GM12873 (cell line): Measurements from ENCODE around the gene FNDC1.

Experiments
- TF ChIP-seq, protein P1 (sequence below): IDR thresholded peaks from 2 replicates; pipeline ENCODE4 v1.5.1; 2012; ENCODE audit warnings: low read depth, mild to moderate bottlenecking, moderate library complexity, low read length, control low read depth; ENCODE audit not compliant: insufficient read depth; ENCODE audit errors: missing control alignments

Gene FNDC1

GRCh38 chr6:159170999-159171712 lies 2.0 kb downstream of the FNDC1 start:
- TF ChIP-seq, protein P1, sequence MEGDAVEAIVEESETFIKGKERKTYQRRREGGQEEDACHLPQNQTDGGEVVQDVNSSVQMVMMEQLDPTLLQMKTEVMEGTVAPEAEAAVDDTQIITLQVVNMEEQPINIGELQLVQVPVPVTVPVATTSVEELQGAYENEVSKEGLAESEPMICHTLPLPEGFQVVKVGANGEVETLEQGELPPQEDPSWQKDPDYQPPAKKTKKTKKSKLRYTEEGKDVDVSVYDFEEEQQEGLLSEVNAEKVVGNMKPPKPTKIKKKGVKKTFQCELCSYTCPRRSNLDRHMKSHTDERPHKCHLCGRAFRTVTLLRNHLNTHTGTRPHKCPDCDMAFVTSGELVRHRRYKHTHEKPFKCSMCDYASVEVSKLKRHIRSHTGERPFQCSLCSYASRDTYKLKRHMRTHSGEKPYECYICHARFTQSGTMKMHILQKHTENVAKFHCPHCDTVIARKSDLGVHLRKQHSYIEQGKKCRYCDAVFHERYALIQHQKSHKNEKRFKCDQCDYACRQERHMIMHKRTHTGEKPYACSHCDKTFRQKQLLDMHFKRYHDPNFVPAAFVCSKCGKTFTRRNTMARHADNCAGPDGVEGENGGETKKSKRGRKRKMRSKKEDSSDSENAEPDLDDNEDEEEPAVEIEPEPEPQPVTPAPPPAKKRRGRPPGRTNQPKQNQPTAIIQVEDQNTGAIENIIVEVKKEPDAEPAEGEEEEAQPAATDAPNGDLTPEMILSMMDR = no peak

GRCh38 chr6:159172091-159172491 lies 2.9 kb downstream of the FNDC1 start:
- TF ChIP-seq, protein P1 = no peak

DNA sequence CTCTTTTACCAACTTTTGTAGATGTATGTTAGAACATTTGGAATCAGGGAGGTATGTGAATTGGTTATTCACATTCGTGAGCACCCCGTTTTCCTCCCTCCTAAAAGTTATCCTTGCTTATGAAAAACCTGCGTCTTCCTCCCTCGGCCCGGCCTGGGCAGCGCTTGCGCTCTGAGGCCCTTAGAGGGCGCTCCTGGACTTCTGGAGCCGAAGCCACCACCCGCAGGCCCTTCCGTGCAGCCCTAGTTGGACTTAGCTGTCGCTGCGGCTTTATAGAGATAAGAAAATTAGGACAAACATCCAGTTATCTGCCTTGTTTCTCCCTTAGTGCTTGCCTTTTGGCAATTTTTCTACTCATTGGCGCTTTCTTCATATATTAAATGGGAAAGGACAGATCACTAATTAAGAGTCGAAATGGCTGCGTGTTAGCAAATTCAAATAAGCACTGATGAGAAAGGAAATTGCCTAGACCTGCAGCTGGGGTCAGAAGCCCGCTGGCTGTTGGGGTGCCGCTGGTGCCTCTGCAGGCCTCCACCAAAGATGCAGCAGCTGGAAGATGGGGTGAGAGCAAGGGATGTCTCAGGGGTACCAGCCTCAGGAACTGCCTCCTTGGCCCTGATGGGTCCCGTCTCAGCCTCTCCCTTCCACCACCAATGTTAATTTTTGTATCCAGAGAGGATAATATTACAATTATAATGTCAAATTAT lies 5.2 kb downstream of the FNDC1 start:
- TF ChIP-seq, protein P1 = peak; percentile 96

- TF ChIP-seq, protein P1 = no peak
Observed at GRCh38 chr6:159176913-159177312, 7.7 kb downstream of the FNDC1 start.

DNA sequence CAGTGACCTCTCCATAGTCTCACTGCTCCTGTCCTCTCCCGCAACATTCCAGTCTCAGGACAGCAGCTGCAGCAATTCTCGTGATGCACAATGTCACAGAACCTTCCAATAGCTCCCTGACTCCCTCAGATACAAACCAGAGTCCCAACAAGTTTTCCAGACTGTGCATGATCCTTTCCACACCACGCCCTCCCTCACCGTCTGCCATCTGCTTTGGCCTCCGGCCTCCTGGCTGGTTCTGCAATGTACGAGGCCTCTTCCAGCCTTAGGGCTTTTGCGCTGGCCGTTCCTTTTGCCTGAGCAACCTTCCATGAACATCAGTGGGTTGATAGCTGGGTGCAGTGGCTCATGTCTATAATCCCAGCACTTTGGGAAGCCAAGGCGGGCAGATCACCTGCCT lies 9.6 kb downstream of the FNDC1 start:
- TF ChIP-seq, protein P1 = no peak

GRCh38 chr6:159180001-159180400 lies 10.8 kb downstream of the FNDC1 start:
- TF ChIP-seq, protein P1 = no peak

DNA sequence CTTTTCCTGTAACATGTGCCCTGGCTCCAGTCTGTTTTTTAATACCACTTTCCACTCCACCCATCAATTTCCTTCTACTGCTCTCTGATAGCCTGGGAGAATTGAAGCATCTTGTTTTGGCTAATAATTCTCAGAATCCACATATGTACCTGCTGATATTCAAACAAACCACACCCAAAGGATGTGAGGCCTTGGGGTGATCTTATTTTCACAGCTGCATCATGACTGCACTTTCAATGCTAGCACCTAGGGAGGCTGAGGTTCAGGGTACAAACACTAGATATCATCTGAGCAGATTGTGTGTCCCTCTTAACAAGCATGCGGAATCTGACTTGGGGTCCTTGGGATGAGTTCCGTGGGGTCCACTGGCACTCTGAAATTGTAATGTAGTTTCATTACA lies 12.7 kb downstream of the FNDC1 start:
- TF ChIP-seq, protein P1 = no peak
